Rectal smooth muscle tissue (tissue), 1 donor: ENCODE measurements around the gene USP32.
"Not testable (repeated sequence)": the region's sequence is repeated elsewhere in the genome, so short reads cannot be mapped to it uniquely, and the experiment has no call there.

Experiments
- H3K27ac ChIP-seq: one replicate; pipeline ENCODE4 v1.7.0; 2013; ENCODE audit warnings: low read depth, low read length, inconsistent platforms
- H3K27me3 ChIP-seq: one replicate; pipeline ENCODE4 v1.7.0; 2013; ENCODE audit warnings: low read length; ENCODE audit not compliant: control insufficient read depth, insufficient read depth
- H3K36me3 ChIP-seq: one replicate; pipeline ENCODE4 v1.7.0; 2013; ENCODE audit warnings: low read length; ENCODE audit not compliant: control insufficient read depth, insufficient read depth
- H3K4me1 ChIP-seq: one replicate; pipeline ENCODE4 v1.7.0; 2013; ENCODE audit warnings: low read length; ENCODE audit not compliant: control insufficient read depth, insufficient read depth
- H3K4me3 ChIP-seq: one replicate; pipeline ENCODE4 v1.7.0; 2013; ENCODE audit warnings: low read length
- H3K9ac ChIP-seq: one replicate; pipeline ENCODE4 v1.7.0; 2013; ENCODE audit warnings: low read length

The USP32 gene

GRCh38 chr17:60421273-60422161, 29.6 kb upstream of the USP32 start:
- no peaks in the 10 kb centered on the region for H3K27me3 ChIP-seq
- H3K9ac ChIP-seq = peak overlapping the region; percentile 49
- H3K27ac ChIP-seq = no peak overlapping the region
- H3K36me3 ChIP-seq = no peaks in the 10 kb centered on the region
- H3K4me1 ChIP-seq = peaks cover 4% of the 10 kb centered on the region
- H3K4me3 ChIP-seq = peak overlapping the region; percentile 84

GRCh38 chr17:60419875-60420274, 27.9 kb upstream of the USP32 start:
- H3K9ac ChIP-seq, H3K27me3 ChIP-seq, H3K4me1 ChIP-seq, H3K4me3 ChIP-seq, H3K36me3 ChIP-seq, H3K27ac ChIP-seq: not testable (repeated sequence)

GRCh38 chr17:60419003-60419402, 27.1 kb upstream of the USP32 start:
- not testable (repeated sequence) for H3K27me3 ChIP-seq, H3K9ac ChIP-seq, H3K36me3 ChIP-seq

GRCh38 chr17:60416368-60416925, 24.5 kb upstream of the USP32 start:
- Histone ChIP-seq H3K4me3 (no peak overlapping the region), H3K36me3 (no peaks in the 10 kb centered on the region), H3K27me3 (no peaks in the 10 kb centered on the region), H3K27ac (no peak overlapping the region), H3K4me1 (peaks cover 4% of the 10 kb centered on the region), H3K9ac (no peak overlapping the region)

More at GRCh38 chr17:60419003-60419402, 27.1 kb upstream of the USP32 start:
- not testable (repeated sequence) for H3K27ac ChIP-seq, H3K4me3 ChIP-seq, H3K4me1 ChIP-seq

- Histone ChIP-seq H3K9ac (no peak overlapping the region), H3K4me1 (no peaks in the 10 kb centered on the region), H3K27me3 (no peaks in the 10 kb centered on the region), H3K27ac (no peak overlapping the region), H3K36me3 (no peaks in the 10 kb centered on the region), H3K4me3 (no peak overlapping the region)
Observed at GRCh38 chr17:60415146-60415545, 23.2 kb upstream of the USP32 start.

GRCh38 chr17:60412701-60413100, 20.8 kb upstream of the USP32 start:
- no peak overlapping the region for H3K4me3 ChIP-seq
- H3K27me3 ChIP-seq = no peaks in the 10 kb centered on the region

GRCh38 chr17:60410001-60410400, 18.1 kb upstream of the USP32 start:
- no peaks in the 10 kb centered on the region for H3K27me3 ChIP-seq
- no peak overlapping the region for H3K9ac ChIP-seq
- H3K4me1 ChIP-seq = no peaks in the 10 kb centered on the region
- no peak overlapping the region for H3K27ac ChIP-seq
- H3K4me3 ChIP-seq = no peak overlapping the region
- H3K36me3 ChIP-seq = no peaks in the 10 kb centered on the region

More at GRCh38 chr17:60412701-60413100, 20.8 kb upstream of the USP32 start:
- no peaks in the 10 kb centered on the region for H3K4me1 ChIP-seq
- H3K9ac ChIP-seq = no peak overlapping the region
- no peak overlapping the region for H3K27ac ChIP-seq
- H3K36me3 ChIP-seq = no peaks in the 10 kb centered on the region

- no peaks in the 10 kb centered on the region for H3K4me1 ChIP-seq
- no peak overlapping the region for H3K9ac ChIP-seq
- H3K27ac ChIP-seq = no peak overlapping the region
- H3K4me3 ChIP-seq = no peak overlapping the region
- H3K36me3 ChIP-seq = no peaks in the 10 kb centered on the region
- no peaks in the 10 kb centered on the region for H3K27me3 ChIP-seq
Observed at GRCh38 chr17:60406887-60407286, 15.0 kb upstream of the USP32 start.

- Histone ChIP-seq H3K4me1 (no peaks in the 10 kb centered on the region), H3K4me3 (no peak overlapping the region), H3K27me3 (no peaks in the 10 kb centered on the region), H3K36me3 (no peaks in the 10 kb centered on the region), H3K27ac (no peak overlapping the region), H3K9ac (no peak overlapping the region)
Observed at GRCh38 chr17:60403962-60404361, 12.0 kb upstream of the USP32 start.

GRCh38 chr17:60403523-60403810, 11.5 kb upstream of the USP32 start:
- Histone ChIP-seq H3K9ac (no peak overlapping the region), H3K4me1 (no peaks in the 10 kb centered on the region), H3K36me3 (no peaks in the 10 kb centered on the region), H3K4me3 (no peak overlapping the region), H3K27ac (no peak overlapping the region), H3K27me3 (no peaks in the 10 kb centered on the region)

- H3K27me3 ChIP-seq = no peaks in the 10 kb centered on the region
- no peak overlapping the region for H3K4me3 ChIP-seq
- no peak overlapping the region for H3K9ac ChIP-seq
- no peaks in the 10 kb centered on the region for H3K4me1 ChIP-seq
- H3K27ac ChIP-seq = no peak overlapping the region
- no peaks in the 10 kb centered on the region for H3K36me3 ChIP-seq
Observed at GRCh38 chr17:60401819-60402218, 9.9 kb upstream of the USP32 start.

GRCh38 chr17:60398227-60398959, 6.5 kb upstream of the USP32 start:
- Histone ChIP-seq H3K4me3 (no peak overlapping the region), H3K4me1 (no peaks in the 10 kb centered on the region), H3K9ac (no peak overlapping the region), H3K27me3 (no peaks in the 10 kb centered on the region), H3K27ac (no peak overlapping the region), H3K36me3 (no peaks in the 10 kb centered on the region)
